Dermis lymphatic vessel endothelial cell (primary cell): Measurements from ENCODE around the gene WDR4. TPM values are rescaled to one million over a fixed set of nuclear protein-coding genes. Genes with fewer than 3 reads are reported as not detected.

Source experiments
- total RNA-seq: library from RNA; depleted of rRNA; stranded (reverse); fragments of >200 nt; gene quantifications from 2 replicates; pipeline ENCODE4 v1.2.1, GENCODE V29; 2014

Gene WDR4, protein sequence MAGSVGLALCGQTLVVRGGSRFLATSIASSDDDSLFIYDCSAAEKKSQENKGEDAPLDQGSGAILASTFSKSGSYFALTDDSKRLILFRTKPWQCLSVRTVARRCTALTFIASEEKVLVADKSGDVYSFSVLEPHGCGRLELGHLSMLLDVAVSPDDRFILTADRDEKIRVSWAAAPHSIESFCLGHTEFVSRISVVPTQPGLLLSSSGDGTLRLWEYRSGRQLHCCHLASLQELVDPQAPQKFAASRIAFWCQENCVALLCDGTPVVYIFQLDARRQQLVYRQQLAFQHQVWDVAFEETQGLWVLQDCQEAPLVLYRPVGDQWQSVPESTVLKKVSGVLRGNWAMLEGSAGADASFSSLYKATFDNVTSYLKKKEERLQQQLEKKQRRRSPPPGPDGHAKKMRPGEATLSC
- 6.3 and 9.4 TPM in 2 replicates for total RNA-seq

DNA sequence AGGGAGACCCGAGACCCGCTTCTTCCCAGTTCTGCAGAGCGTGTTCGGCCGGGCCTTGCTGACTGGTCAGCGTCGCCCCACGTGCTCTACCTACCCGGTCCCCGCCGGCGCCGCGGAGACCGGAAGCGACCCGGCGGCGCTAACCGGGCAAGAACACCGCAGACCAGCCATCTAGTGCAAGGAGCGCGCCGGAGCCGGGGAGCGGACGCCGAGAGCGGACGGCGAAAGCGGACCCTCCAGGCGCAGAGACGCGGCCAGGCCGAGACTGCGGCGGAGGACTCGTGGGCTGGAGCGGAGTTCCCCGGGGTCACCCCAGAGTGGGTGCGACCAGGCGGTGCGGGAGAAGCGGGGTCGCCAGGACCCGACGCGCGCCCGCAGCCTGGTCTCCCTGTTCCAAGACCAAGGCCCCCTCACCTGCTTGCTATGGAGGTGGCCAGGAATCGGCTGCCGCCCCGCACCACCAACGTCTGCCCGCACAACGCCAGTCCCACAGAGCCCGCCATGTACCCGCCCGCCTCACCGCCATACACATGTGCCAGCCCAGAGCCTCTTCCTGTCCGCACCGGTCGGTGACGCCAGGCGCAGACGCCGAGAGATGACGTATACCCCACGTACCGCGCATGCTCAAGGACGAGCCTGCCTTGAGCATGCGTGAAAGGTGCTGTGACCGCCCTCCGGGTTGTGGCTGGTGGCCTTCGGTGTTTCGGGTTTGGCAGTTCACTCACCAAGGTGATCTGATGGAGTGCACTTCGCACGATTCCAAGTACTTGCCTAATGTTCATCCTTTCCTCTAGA, at the start of gene WDR4:
Gene WDR4, minus strand, starts transcription at position 547 of the 795 bp plus-strand sequence. Its CDS starts 44 bp downstream, at position 503.

DNA sequence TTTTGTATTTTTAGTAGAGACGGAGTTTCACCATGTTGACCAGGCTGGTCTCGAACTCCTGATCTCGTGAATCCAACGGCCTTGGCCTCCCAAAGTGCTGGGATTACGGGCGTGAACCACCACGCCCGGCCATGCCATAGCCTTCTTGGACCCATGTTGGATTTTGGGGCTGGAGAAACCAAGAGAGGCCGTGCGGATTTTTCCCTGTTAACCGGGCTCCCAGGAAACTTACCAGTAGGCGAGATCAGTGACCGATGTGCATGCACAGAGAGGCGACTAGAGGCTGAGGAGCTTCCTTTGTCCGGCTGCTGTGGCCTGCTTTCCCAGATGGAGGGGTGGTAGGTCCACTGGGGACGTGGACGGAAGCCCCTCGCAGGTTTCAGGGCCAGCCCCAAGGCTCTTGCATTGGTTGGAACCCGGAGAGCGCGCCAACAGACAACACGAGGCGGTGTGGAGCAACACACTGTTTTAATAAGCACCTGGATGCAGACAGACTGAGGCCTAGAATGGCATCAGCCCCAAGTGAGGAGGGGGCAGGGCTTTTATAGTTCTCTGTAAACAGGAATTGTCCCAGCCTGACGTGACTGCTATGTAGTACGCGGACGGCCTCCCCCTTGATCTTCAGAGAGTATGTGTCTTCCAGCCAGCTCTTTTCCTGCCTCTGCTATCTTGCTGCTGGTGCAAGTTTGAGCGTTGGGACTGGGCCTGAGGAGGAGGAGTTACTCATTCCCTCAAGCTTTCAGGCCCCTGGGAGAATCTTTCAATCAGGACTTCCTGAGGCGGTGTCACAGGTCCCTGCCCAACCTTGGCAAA, 46.0 kb upstream of the WDR4 start, which contains the start of gene ERVH48-1:
Gene ERVH48-1, minus strand, starts transcription at position 517 of the 813 bp plus-strand sequence. CDS start 6,624 bp downstream, outside the sequence.

DNA sequence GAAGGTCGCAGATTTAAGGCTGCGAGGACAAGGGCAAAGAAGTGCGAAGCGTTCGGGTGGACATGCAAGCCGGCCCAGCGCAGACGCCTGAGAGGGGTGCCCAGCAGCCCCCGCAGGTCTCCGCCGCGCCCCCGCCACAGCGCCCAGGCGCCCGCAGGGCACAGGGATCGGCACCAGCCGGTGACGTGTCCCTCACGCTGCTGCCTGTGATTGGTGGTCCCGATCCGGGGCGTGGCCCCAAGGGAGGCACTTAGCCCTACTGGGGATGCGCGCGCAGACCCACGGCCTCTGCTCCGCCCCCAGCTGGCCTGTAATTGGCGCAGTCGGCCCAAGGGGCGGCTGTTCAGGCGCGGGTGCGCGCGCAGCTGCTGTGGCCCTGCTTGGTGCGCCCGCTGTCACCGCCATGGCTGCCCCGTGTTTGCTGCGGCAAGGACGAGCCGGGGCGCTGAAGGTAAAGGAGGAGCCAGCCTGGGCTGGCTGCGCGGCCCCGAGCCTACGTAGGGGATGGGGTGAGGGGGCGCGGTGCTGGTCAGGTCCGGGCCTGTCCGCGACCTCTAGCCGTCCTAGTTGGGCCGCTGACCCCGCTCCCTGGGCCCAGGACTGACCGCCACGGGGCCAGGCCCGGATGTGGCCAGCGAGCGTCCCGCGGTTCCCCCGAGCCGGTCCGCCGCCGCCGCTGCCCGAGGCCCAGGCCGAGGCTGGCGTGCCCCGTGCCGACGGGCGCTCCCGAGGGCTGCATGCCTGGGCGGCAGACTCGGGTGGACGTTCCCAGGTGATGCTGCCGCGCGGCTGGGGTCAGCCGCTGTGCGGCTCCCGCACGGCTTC, 13.8 kb upstream of the WDR4 start, which contains the start of gene NDUFV3:
Gene NDUFV3, plus strand, starts transcription at position 379 of the 825 bp plus-strand sequence. Its CDS starts 25 bp downstream, at position 404.

Other genes starting within 250 kb of the WDR4 start
- 2.1 and 4.9 TPM in 2 replicates for gene PDE9A, start 225.9 kb downstream of the WDR4 start, total RNA-seq
- 32.3 and 46.2 TPM in 2 replicates for gene NDUFV3, start 13.8 kb upstream of the WDR4 start, total RNA-seq
- gene ERVH48-1, start 46.1 kb upstream of the WDR4 start, total RNA-seq: not detected in 2 replicates
- gene PKNOX1, start 95.0 kb upstream of the WDR4 start, total RNA-seq: 9.0 and 9.2 TPM in 2 replicates
- 3.9 and 6.6 TPM in 2 replicates for gene CBS, start 196.3 kb upstream of the WDR4 start, total RNA-seq
- gene U2AF1, start 228.0 kb upstream of the WDR4 start, total RNA-seq: 20.8 and 26.2 TPM in 2 replicates